Measurements from ENCODE around the gene SERPINB4.
"Not testable (repeated sequence)": the region's sequence is repeated elsewhere in the genome, so short reads cannot be mapped to it uniquely, and the experiment has no call there.

The SERPINB4 gene

DNA sequence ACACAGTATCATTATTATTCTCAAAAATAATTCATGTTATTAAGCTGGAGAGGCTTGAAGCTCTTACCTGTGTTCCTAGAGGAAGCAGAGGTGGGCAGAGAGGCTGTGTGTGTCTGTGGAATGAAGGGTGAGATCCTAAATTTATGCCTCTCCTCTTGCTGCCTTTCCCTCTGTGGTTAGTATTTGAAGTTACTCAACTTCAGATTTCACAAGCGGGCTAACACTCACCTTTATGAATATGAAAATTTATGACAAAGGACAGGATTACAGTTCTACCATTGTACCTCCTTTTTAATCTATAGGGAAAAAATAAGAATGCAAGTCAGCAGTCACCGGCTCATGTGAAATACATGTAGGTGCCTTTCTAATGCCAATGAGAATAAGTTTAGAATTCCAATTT lies at the start of gene SERPINB4:
Gene SERPINB4 (minus strand): TSS at position 115 of the 400 bp plus-strand sequence. CDS start 679 bp downstream, outside the sequence.
- H3K27ac ChIP-seq; H3K27me3 ChIP-seq; H4K20me1 ChIP-seq; H3K4me2 ChIP-seq; H3K4me3 ChIP-seq; H3K4me1 ChIP-seq; H3K9ac ChIP-seq; H3K36me3 ChIP-seq; H3K9me3 ChIP-seq (replicated peaks in 1 of 11): not testable (repeated sequence)

GRCh38 chr18:63689064-63689463 lies 45.0 kb upstream of the SERPINB4 start:
- Histone ChIP-seq H3K9ac (no peak overlapping the region), H3K4me3 (no peak overlapping the region), H3K4me2 (no peak overlapping the region), H3K9me3 (replicated peaks in 1 of 11) (peaks cover 0 to 28% (median 13%) of the 10 kb centered on the region in 11 experiments; a peak in 16 of 22 replicates), H4K20me1 (no peaks in the 10 kb centered on the region), H3K36me3 (no peaks in the 10 kb centered on the region), H3K27me3 (no peaks in the 10 kb centered on the region), H3K27ac (no peak overlapping the region), H3K4me1 (no peaks in the 10 kb centered on the region)
- 0 out of 22 replicates have a peak, but pooled peaks of 1 of the 11 experiments have one; percentile 11 for TF ChIP-seq Cebpa-rat (IDR thresholded peaks at IDR 0.05)

DNA sequence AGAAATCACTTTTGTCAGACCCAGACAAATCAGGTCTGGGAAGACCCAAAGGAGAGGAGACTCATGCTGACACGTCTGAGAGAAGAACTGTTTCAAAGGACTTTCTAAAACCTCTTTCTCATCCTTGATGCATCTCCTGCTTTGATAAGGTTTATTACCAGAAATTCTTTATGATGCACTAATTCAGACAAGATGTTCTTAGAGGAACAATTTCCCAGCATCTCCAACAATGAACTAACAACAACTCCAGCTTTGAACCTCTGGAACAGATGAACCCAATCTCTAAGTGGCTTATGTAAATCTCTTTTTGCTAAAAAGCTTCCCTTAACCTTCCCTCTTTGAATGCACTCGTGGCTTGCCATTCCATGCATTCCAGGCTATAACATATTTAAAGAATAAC lies 42.8 kb upstream of the SERPINB4 start:
- Histone ChIP-seq H4K20me1 (no peaks in the 10 kb centered on the region), H3K4me3 (no peak overlapping the region), H3K4me2 (no peak overlapping the region), H3K9ac (no peak overlapping the region), H3K9me3 (replicated peaks in 1 of 11) (peaks cover 0 to 15% (median 5%) of the 10 kb centered on the region in 11 experiments; a peak in 13 of 22 replicates), H3K27ac (no peak overlapping the region), H3K4me1 (no peaks in the 10 kb centered on the region), H3K36me3 (no peaks in the 10 kb centered on the region), H3K27me3 (no peaks in the 10 kb centered on the region)
- no peak for TF ChIP-seq Cebpa-rat (IDR thresholded peaks at IDR 0.05)

- Histone ChIP-seq H3K4me2 (no peak overlapping the region), H3K9ac (no peak overlapping the region), H3K4me1 (no peaks in the 10 kb centered on the region), H3K27ac (no peak overlapping the region), H3K36me3 (no peaks in the 10 kb centered on the region), H3K4me3 (no peak overlapping the region), H3K9me3 (replicated peaks in 1 of 11) (peaks cover 0 to 12% (median 4%) of the 10 kb centered on the region in 11 experiments; a peak in 9 of 22 replicates), H3K27me3 (no peaks in the 10 kb centered on the region), H4K20me1 (no peaks in the 10 kb centered on the region)
- TF ChIP-seq Cebpa-rat (IDR thresholded peaks at IDR 0.05), result no peak
Observed at GRCh38 chr18:63684718-63685117, 40.7 kb upstream of the SERPINB4 start.

GRCh38 chr18:63683890-63684289 lies 39.8 kb upstream of the SERPINB4 start:
- H3K4me2 ChIP-seq, result no peak overlapping the region
- no peak overlapping the region for H3K27ac ChIP-seq
- no peaks in the 10 kb centered on the region for H3K36me3 ChIP-seq
- H4K20me1 ChIP-seq, result no peaks in the 10 kb centered on the region
- TF ChIP-seq Cebpa-rat (IDR thresholded peaks at IDR 0.05), result no peak
- H3K4me1 ChIP-seq, result no peaks in the 10 kb centered on the region
- H3K27me3 ChIP-seq, result no peaks in the 10 kb centered on the region
- no peak overlapping the region for H3K9ac ChIP-seq
- no peak overlapping the region for H3K4me3 ChIP-seq
- H3K9me3 ChIP-seq (replicated peaks in 1 of 11), result peaks cover 0 to 12% (median 4%) of the 10 kb centered on the region in 11 experiments; a peak in 8 of 22 replicates

- Histone ChIP-seq H3K27ac (no peak overlapping the region), H3K9me3 (replicated peaks in 1 of 11) (peaks cover 0 to 8% (median 0%) of the 10 kb centered on the region in 11 experiments; a peak in 6 of 22 replicates), H3K4me1 (no peaks in the 10 kb centered on the region), H3K9ac (no peak overlapping the region), H3K4me3 (no peak overlapping the region), H4K20me1 (no peaks in the 10 kb centered on the region), H3K36me3 (no peaks in the 10 kb centered on the region), H3K4me2 (no peak overlapping the region), H3K27me3 (no peaks in the 10 kb centered on the region)
- TF ChIP-seq Cebpa-rat (IDR thresholded peaks at IDR 0.05), result no peak
Observed at GRCh38 chr18:63683152-63683551, 39.1 kb upstream of the SERPINB4 start.

DNA sequence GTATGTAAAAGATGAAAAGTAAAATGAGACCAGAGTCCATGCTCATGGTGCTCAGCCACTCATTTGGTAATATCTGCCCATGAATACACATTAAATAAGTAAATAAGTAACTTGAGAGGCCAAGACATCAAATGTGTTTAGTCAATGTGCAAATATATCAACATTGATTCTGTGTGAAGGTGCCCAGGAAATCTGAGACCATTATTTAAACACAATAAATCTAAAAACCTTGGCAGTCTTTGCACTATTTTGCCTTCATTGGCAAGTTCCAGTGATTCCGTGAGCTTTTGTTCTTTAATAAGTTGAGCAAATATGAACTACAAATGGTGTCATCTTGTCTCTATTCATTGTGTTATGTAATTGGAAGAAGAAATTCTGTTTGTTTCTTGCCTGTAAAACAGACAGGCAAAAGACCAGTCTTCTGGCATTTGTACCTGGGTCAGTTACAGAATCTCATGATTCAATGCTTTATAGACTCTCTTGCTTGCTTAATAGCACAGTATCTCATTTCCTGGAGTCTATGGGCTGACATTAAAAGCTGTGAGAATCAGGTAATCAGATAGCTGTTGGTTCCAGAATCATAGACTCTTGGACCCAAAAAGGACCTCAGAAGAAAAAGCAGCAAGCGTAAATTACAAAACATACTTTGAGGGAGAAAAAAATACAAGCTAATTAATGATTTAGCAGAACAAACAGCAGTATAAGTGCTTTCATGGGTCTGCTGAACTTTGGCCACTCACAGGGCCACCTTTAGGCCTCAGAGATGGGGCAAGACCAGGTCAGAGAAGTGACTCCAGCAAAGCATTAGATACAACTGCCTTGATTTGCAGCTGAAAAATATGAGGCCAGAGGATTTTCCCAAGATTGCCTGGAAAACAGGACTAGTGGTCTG lies 37.6 kb upstream of the SERPINB4 start:
- no peaks in the 10 kb centered on the region for H4K20me1 ChIP-seq
- H3K9ac ChIP-seq, result no peak overlapping the region
- no peak overlapping the region for H3K27ac ChIP-seq
- no peak overlapping the region for H3K4me2 ChIP-seq
- H3K4me1 ChIP-seq, result no peaks in the 10 kb centered on the region
- no peak for TF ChIP-seq Cebpa-rat (IDR thresholded peaks at IDR 0.05)
- H3K27me3 ChIP-seq, result no peaks in the 10 kb centered on the region
- no peaks in the 10 kb centered on the region for H3K36me3 ChIP-seq
- H3K9me3 ChIP-seq (replicated peaks in 1 of 11), result no peaks in the 10 kb centered on the region; a peak in 1 of 22 replicates
- H3K4me3 ChIP-seq, result no peak overlapping the region

GRCh38 chr18:63679820-63680606 lies 36.0 kb upstream of the SERPINB4 start:
- Histone ChIP-seq H3K36me3 (no peaks in the 10 kb centered on the region), H3K27ac (no peak overlapping the region), H3K9me3 (replicated peaks in 1 of 11) (no peaks in the 10 kb centered on the region; a peak in 1 of 22 replicates), H3K9ac (no peak overlapping the region), H3K4me3 (no peak overlapping the region), H3K4me2 (no peak overlapping the region), H3K4me1 (no peaks in the 10 kb centered on the region), H3K27me3 (no peaks in the 10 kb centered on the region), H4K20me1 (no peaks in the 10 kb centered on the region)
- TF ChIP-seq Cebpa-rat (IDR thresholded peaks at IDR 0.05), result no peak

DNA sequence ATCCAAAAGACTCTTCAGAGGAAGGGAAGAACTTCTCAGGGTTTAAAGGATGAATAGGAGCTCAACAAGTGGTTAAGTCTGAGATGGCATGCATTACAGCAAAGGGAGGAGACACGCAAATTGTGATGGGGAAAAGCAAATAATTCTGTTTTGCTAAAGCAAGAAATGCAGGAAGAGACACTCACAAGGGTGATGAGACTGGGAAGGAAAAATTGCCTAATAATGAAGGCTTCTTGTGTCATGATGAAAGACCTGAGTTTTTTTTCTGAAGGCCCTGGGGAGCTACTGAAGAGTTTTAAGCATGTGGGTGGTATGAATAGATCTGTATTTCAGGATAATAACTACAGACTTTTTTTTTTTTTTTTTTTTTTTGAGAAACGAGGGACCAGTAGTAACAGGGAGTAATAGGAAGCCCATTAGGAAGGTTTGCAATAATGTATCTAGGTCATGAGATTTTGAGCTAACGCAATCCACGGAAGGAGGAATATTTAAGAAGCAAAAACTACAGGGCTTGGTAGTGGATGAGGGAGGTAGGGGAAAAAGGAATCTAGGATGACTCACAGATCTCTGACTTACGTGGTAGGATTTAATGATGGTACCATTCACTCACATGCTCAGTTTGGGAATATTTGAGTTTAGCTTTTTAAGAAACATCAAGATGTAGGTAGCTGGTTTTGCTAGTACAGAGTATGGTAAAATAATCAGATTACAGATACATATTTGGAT lies 33.6 kb upstream of the SERPINB4 start:
- no peak overlapping the region for H3K27ac ChIP-seq
- H3K27me3 ChIP-seq, result no peaks in the 10 kb centered on the region
- no peak overlapping the region for H3K9ac ChIP-seq
- H3K4me1 ChIP-seq, result no peaks in the 10 kb centered on the region
- H4K20me1 ChIP-seq, result no peaks in the 10 kb centered on the region
- H3K36me3 ChIP-seq, result no peaks in the 10 kb centered on the region
- no peak overlapping the region for H3K4me3 ChIP-seq
- H3K9me3 ChIP-seq (replicated peaks in 1 of 11), result no peaks in the 10 kb centered on the region; a peak in 1 of 22 replicates
- TF ChIP-seq Cebpa-rat (IDR thresholded peaks at IDR 0.05), result no peak
- no peak overlapping the region; a peak in 1 of 22 replicates for H3K4me2 ChIP-seq
